Measurements from ENCODE around the gene MED7.

GRCh38 chr5:157186309-157187045 is 43.8 kb upstream of the MED7 start:
- no peak for TF ChIP-seq KDM3A (CRISPR knock-in tag; IDR thresholded peaks at IDR 0.05; ENCODE audit: low read depth)
- TF ChIP-seq, protein P1, sequence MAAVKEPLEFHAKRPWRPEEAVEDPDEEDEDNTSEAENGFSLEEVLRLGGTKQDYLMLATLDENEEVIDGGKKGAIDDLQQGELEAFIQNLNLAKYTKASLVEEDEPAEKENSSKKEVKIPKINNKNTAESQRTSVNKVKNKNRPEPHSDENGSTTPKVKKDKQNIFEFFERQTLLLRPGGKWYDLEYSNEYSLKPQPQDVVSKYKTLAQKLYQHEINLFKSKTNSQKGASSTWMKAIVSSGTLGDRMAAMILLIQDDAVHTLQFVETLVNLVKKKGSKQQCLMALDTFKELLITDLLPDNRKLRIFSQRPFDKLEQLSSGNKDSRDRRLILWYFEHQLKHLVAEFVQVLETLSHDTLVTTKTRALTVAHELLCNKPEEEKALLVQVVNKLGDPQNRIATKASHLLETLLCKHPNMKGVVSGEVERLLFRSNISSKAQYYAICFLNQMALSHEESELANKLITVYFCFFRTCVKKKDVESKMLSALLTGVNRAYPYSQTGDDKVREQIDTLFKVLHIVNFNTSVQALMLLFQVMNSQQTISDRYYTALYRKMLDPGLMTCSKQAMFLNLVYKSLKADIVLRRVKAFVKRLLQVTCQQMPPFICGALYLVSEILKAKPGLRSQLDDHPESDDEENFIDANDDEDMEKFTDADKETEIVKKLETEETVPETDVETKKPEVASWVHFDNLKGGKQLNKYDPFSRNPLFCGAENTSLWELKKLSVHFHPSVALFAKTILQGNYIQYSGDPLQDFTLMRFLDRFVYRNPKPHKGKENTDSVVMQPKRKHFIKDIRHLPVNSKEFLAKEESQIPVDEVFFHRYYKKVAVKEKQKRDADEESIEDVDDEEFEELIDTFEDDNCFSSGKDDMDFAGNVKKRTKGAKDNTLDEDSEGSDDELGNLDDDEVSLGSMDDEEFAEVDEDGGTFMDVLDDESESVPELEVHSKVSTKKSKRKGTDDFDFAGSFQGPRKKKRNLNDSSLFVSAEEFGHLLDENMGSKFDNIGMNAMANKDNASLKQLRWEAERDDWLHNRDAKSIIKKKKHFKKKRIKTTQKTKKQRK (IDR thresholded peaks at IDR 0.05; ENCODE audit: low read length): no peak
- TF ChIP-seq ARID2 (CRISPR knock-in tag; IDR thresholded peaks at IDR 0.05; ENCODE audit: borderline replicate concordance): no peak
- no peak for TF ChIP-seq JUNB (CRISPR knock-in tag; IDR thresholded peaks at IDR 0.05; ENCODE audit: borderline replicate concordance)
- TF ChIP-seq POLR2AphosphoS2 (IDR thresholded peaks at IDR 0.05; ENCODE audit: low read depth, low read length): no peak
- no peak for TF ChIP-seq SCMH1 (CRISPR knock-in tag; IDR thresholded peaks at IDR 0.05; ENCODE audit: borderline replicate concordance)
